Measurements from ENCODE around the gene GBP1.
"Not testable (repeated sequence)": the region's sequence is repeated elsewhere in the genome, so short reads cannot be mapped to it uniquely, and the experiment has no call there.

Gene GBP1

DNA sequence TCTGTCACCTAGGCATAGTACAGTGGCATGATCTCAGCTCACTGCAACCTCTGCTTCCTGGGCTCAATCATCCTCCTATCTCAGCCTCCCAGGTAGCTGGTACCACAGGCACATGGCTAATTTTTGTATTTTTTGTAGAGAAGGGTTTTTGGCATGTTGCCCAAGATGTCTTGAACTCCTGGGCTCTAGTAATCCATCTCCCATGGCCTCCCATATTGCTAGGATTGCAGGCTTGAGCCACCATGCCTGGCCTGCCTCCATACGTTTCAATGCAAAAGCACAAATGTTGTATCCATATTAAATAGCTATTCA is 24.7 kb downstream of the GBP1 start:
- no peak overlapping the region for H3K9ac ChIP-seq (ENCODE audit: low read length)
- no peak for DNase-seq (ENCODE audit: low read depth)
- H3K4me3 ChIP-seq (ENCODE audit: low read length): no peak overlapping the region
- H3K27me3 ChIP-seq (replicated peaks; ENCODE audit: control insufficient read depth, insufficient read depth, low read length): no peaks in the 10 kb centered on the region
- no peaks in the 10 kb centered on the region for H3K36me3 ChIP-seq (ENCODE audit: control insufficient read depth, insufficient read depth, low read length, severe bottlenecking)
- peaks cover 26% of the 10 kb centered on the region for H3K4me1 ChIP-seq (ENCODE audit: control insufficient read depth, insufficient read depth, low read length)
- no peaks in the 10 kb centered on the region for H3K9me3 ChIP-seq (ENCODE audit: control insufficient read depth, low read length)

- Histone ChIP-seq H3K9ac (ENCODE audit: low read length) (no peak overlapping the region), H3K9me3 (ENCODE audit: control insufficient read depth, low read length) (no peaks in the 10 kb centered on the region), H3K36me3 (ENCODE audit: control insufficient read depth, insufficient read depth, low read length, severe bottlenecking) (no peaks in the 10 kb centered on the region), H3K27me3 (replicated peaks; ENCODE audit: control insufficient read depth, insufficient read depth, low read length) (no peaks in the 10 kb centered on the region), H3K4me1 (ENCODE audit: control insufficient read depth, insufficient read depth, low read length) (peaks cover 26% of the 10 kb centered on the region), H3K4me3 (ENCODE audit: low read length) (no peak overlapping the region)
- DNase-seq (ENCODE audit: low read depth): no peak
These were observed 27.8 kb downstream of the GBP1 start for GRCh38 chr1:89037186-89037585.

DNA sequence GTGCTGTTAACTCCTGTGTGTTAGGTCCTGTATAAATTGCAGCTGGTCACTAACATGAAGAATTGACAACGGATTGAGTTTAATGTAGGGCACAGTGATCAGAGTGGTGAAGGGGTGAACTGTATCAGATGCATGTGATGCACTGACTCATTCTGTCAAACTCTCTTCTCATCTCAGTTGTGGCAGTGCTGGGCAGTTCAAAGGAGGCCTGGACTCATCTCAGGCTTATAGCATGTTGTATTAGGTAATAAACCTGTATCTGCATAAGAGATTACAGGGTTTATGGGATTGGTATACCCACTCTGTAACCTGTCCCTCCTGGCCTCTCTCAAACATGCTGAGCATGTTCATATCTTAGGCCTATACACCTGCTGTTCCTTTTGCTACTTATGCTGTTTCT is 29.9 kb downstream of the GBP1 start:
- DNase-seq (ENCODE audit: low read depth): no peak
- Histone ChIP-seq H3K9me3 (ENCODE audit: control insufficient read depth, low read length) (no peaks in the 10 kb centered on the region), H3K9ac (ENCODE audit: low read length) (no peak overlapping the region), H3K27me3 (replicated peaks; ENCODE audit: control insufficient read depth, insufficient read depth, low read length) (no peaks in the 10 kb centered on the region), H3K4me1 (ENCODE audit: control insufficient read depth, insufficient read depth, low read length) (peaks cover 6% of the 10 kb centered on the region), H3K4me3 (ENCODE audit: low read length) (no peak overlapping the region), H3K36me3 (ENCODE audit: control insufficient read depth, insufficient read depth, low read length, severe bottlenecking) (no peaks in the 10 kb centered on the region)

- DNase-seq (ENCODE audit: low read depth); H3K9ac ChIP-seq (ENCODE audit: low read length); H3K4me1 ChIP-seq (ENCODE audit: control insufficient read depth, insufficient read depth, low read length); H3K9me3 ChIP-seq (ENCODE audit: control insufficient read depth, low read length); H3K4me3 ChIP-seq (ENCODE audit: low read length); H3K27me3 ChIP-seq (replicated peaks; ENCODE audit: control insufficient read depth, insufficient read depth, low read length); H3K36me3 ChIP-seq (ENCODE audit: control insufficient read depth, insufficient read depth, low read length, severe bottlenecking): not testable (repeated sequence)
These were observed 31.0 kb downstream of the GBP1 start for GRCh38 chr1:89034004-89034403.

- not testable (repeated sequence) for DNase-seq (ENCODE audit: low read depth); H3K36me3 ChIP-seq (ENCODE audit: control insufficient read depth, insufficient read depth, low read length, severe bottlenecking); H3K4me3 ChIP-seq (ENCODE audit: low read length); H3K4me1 ChIP-seq (ENCODE audit: control insufficient read depth, insufficient read depth, low read length); H3K27me3 ChIP-seq (replicated peaks; ENCODE audit: control insufficient read depth, insufficient read depth, low read length); H3K9me3 ChIP-seq (ENCODE audit: control insufficient read depth, low read length); H3K9ac ChIP-seq (ENCODE audit: low read length)
These were observed 36.0 kb downstream of the GBP1 start for GRCh38 chr1:89029051-89029450.

DNA sequence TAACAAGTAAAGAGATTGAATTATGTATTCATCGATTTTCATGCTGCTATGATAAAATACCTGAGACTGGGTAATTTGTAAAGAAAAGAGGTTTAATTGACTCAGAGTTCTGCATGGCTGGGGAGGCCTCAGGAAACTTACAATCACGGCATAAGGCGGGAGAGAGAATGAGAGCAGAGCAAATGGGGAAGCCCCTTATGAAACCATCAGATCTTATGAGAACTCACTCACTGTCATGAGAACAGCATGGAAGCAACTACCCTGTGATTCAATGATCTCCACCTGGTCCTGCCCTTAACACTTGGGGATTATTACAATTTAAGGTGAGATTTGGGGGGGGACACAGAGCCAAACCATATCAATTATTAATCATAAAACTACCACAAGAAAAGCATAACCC is 39.1 kb downstream of the GBP1 start:
- DNase-seq (ENCODE audit: low read depth): no peak
- Histone ChIP-seq H3K4me1 (ENCODE audit: control insufficient read depth, insufficient read depth, low read length) (peaks cover 14% of the 10 kb centered on the region), H3K36me3 (ENCODE audit: control insufficient read depth, insufficient read depth, low read length, severe bottlenecking) (no peaks in the 10 kb centered on the region), H3K27me3 (replicated peaks; ENCODE audit: control insufficient read depth, insufficient read depth, low read length) (no peaks in the 10 kb centered on the region), H3K4me3 (ENCODE audit: low read length) (no peak overlapping the region), H3K9ac (ENCODE audit: low read length) (no peak overlapping the region), H3K9me3 (ENCODE audit: control insufficient read depth, low read length) (peaks cover 3% of the 10 kb centered on the region)

DNA sequence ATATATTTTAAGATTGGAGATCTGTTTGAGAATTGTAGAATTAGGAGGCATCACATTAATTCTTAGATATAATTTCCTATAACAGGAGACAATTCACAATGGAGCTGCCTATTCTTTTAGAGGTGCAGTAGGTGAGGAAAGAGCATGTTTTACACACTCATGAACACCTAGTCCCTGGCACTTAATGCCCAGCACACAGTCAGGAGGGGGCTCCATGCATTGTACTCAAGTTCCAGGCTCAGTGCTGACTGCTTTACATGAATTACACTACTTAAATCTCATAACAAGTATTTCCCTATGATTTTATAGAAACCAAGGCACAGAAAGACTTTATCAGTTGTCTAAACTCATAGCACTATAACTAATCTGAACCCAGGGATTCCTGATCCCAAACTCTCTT is 42.0 kb downstream of the GBP1 start:
- H3K27me3 ChIP-seq (replicated peaks; ENCODE audit: control insufficient read depth, insufficient read depth, low read length): no peaks in the 10 kb centered on the region
- H3K9me3 ChIP-seq (ENCODE audit: control insufficient read depth, low read length): peaks cover 3% of the 10 kb centered on the region
- H3K4me3 ChIP-seq (ENCODE audit: low read length): peak overlapping the region; percentile 94
- peaks cover 15% of the 10 kb centered on the region for H3K36me3 ChIP-seq (ENCODE audit: control insufficient read depth, insufficient read depth, low read length, severe bottlenecking)
- H3K4me1 ChIP-seq (ENCODE audit: control insufficient read depth, insufficient read depth, low read length): peaks cover 14% of the 10 kb centered on the region
- H3K9ac ChIP-seq (ENCODE audit: low read length): peak overlapping the region; percentile 90
- no peak for DNase-seq (ENCODE audit: low read depth)

DNA sequence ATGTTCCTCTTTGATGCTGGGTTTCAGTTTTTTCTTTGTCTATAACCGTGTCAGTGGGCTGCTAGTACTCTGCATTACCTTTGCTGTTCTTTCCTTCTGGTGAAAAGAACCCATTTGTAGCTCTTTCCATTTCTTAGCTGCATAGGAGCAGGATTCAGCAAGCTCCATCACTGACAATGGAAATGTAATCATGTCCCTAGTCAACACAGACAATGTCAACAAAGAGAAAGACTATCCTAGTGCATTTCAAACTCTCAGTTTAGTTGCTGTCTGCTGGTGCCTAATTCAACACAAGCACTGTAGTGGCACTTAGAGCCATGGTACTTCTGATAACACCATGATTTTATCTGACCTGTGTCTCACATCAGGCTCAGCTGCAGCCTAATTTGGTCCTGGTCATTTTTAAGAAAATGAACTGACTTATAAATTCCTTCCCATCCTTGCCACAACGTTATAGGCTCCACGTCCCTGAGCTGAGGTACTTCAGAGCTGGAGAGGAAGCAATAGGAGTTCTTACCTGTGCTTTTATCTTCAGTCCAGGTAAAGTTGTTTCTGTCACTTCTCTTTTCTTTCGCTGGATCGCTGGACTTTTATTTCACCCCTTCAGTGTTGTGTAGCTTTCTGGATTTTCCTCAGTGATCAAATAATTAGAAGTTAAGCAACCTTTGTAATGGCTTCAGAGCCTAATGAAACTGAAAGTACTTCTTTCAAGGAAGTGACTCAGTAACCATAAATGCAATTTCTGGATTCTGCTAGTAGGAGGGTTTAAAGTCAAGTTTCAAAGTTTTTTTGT is 42.6 kb downstream of the GBP1 start, which contains the start of gene GBP3:
Gene GBP3 (minus strand): TSS at position 700 of the 793 bp plus-strand sequence. CDS start 2,145 bp downstream, outside the sequence.
- peak; percentile 86 for DNase-seq (ENCODE audit: low read depth)

GRCh38 chr1:89018318-89018717 is 46.7 kb downstream of the GBP1 start:
- H3K27me3 ChIP-seq (replicated peaks; ENCODE audit: control insufficient read depth, insufficient read depth, low read length); H3K9me3 ChIP-seq (ENCODE audit: control insufficient read depth, low read length); H3K9ac ChIP-seq (ENCODE audit: low read length); H3K4me3 ChIP-seq (ENCODE audit: low read length); DNase-seq (ENCODE audit: low read depth): not testable (repeated sequence)
- Histone ChIP-seq H3K36me3 (ENCODE audit: control insufficient read depth, insufficient read depth, low read length, severe bottlenecking) (peaks cover 47% of the 10 kb centered on the region), H3K4me1 (ENCODE audit: control insufficient read depth, insufficient read depth, low read length) (peaks cover 13% of the 10 kb centered on the region)

More for the DNA sequence above, 42.6 kb downstream of the GBP1 start, which contains the start of gene GBP3:
- Histone ChIP-seq H3K4me3 (ENCODE audit: low read length) (peak within 1 kb of the TSS; percentile 94), H3K36me3 (ENCODE audit: control insufficient read depth, insufficient read depth, low read length, severe bottlenecking) (peaks cover 15% of the 10 kb centered on the region), H3K27me3 (replicated peaks; ENCODE audit: control insufficient read depth, insufficient read depth, low read length) (no peaks in the 10 kb centered on the region), H3K9me3 (ENCODE audit: control insufficient read depth, low read length) (peaks cover 3% of the 10 kb centered on the region), H3K9ac (ENCODE audit: low read length) (peak within 1 kb of the TSS; percentile 90), H3K4me1 (ENCODE audit: control insufficient read depth, insufficient read depth, low read length) (peaks cover 14% of the 10 kb centered on the region)

DNA sequence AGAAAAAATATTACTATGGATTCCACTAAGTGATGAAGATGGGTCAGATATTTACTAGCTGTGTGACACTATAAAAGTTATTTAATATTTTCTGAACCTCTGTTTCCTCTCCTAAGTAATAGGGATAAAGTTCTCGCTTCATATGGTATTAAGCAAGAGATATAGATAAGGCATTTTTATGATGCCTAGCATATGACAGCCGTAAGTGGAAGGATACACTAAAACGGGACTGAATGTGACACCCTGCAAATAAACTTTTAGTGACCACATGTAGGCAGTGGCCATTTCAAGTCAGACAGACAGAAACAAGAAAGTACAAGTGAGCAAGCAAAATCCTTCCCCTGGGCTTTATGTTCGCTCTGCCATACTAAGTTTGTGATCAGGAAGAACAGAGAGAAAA is 56.5 kb downstream of the GBP1 start:
- Histone ChIP-seq H3K4me3 (ENCODE audit: low read length) (no peak overlapping the region), H3K9ac (ENCODE audit: low read length) (no peak overlapping the region), H3K27me3 (replicated peaks; ENCODE audit: control insufficient read depth, insufficient read depth, low read length) (no peaks in the 10 kb centered on the region), H3K36me3 (ENCODE audit: control insufficient read depth, insufficient read depth, low read length, severe bottlenecking) (peaks cover 62% of the 10 kb centered on the region), H3K9me3 (ENCODE audit: control insufficient read depth, low read length) (no peaks in the 10 kb centered on the region), H3K4me1 (ENCODE audit: control insufficient read depth, insufficient read depth, low read length) (peaks cover 22% of the 10 kb centered on the region)
- DNase-seq (ENCODE audit: low read depth): no peak

DNA sequence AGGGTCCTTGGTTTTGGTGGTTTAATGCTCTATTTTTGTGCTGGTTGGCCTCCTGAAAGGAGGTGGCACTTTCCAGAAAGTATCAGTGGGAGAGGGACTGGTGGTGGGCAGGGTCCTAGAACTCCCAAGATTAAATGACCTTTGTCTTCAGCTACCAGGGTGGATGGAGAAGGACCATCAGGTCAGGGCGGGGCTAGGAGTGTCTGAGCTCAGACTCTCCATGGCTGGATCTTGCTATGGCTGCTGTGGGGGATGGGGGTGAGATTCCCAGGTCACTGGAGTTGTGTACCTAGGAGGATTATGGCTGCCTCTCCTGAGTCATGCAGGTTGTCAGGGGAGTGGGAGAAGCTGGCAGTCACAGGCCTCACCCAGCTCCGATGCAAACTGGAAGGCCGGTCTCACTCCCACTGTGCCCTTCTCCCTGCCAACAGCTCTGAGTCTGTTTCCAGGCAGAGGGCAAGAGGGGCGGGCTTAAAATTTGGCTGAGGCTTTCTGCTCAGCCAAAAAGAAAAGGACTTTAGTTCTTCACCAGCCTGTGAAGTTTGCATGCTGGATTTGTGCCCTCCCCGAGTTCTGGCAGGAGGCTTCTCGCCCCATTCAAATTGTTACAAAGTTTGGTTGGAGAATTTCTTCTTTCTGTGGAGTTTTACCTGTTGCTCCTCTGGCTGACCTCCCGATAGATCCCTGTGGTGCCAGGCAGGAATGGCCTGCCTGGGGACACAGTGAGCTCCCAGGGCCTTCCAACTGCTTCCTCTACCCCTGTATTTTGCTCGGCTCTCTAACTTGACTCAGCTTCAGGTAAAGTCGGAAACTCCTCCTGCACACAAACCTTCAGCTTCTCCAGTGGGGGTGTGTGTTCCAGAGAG is 59.5 kb downstream of the GBP1 start:
- H3K9ac ChIP-seq (ENCODE audit: low read length): no peak overlapping the region
- H3K4me1 ChIP-seq (ENCODE audit: control insufficient read depth, insufficient read depth, low read length): peaks cover 29% of the 10 kb centered on the region
- no peak overlapping the region for H3K4me3 ChIP-seq (ENCODE audit: low read length)
- H3K9me3 ChIP-seq (ENCODE audit: control insufficient read depth, low read length): no peaks in the 10 kb centered on the region
- H3K27me3 ChIP-seq (replicated peaks; ENCODE audit: control insufficient read depth, insufficient read depth, low read length): no peaks in the 10 kb centered on the region
- H3K36me3 ChIP-seq (ENCODE audit: control insufficient read depth, insufficient read depth, low read length, severe bottlenecking): peaks cover 33% of the 10 kb centered on the region
- DNase-seq (ENCODE audit: low read depth): no peak

Data from adipocyte (in vitro differentiated cells).